Measurements from ENCODE around the gene CTSD. TPM values are rescaled to one million over a fixed set of nuclear protein-coding genes. Genes with fewer than 3 reads are reported as not detected.

The CTSD gene
- total RNA-seq, 1 experiment from 2014 or later = 158 TPM

DNA sequence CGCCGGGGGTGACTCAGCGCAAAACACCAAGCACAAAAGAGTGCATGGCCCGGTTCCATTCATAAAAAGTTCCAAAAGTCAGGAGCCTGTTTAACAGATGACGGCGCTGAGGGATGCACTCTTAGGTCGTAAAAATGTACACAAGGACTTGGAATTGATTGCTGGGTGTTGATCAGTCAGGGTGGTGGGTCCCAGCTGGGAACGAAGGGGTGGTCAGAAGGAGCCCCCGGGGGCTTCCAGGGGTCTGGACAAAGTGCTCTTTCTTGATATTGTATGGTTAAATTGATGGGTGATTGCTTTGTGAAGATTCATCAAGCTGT is 34.1 kb downstream of the CTSD start:
- no peaks in the 10 kb centered on the region for H3K36me3 Mint-ChIP-seq (ENCODE audit: insufficient read depth in 1 of 3, low read depth in 3 of 3)
- Histone ChIP-seq H3T11ph (ENCODE audit: low read length) (no peak overlapping the region), H3K9ac (ENCODE audit: extremely low read depth, insufficient read length, low read length) (no peak overlapping the region), H2BK20ac (ENCODE audit: low read depth, low read length, poor library complexity, severe bottlenecking) (no peak overlapping the region), H3K4me1 (ENCODE audit: insufficient read depth, low read length) (no peaks in the 10 kb centered on the region), H3K56ac (ENCODE audit: insufficient read length, low read depth, low read length) (no peak overlapping the region), H4K91ac (ENCODE audit: insufficient read length, low read depth, low read length) (no peak overlapping the region), H2BK15ac (ENCODE audit: low read depth, low read length) (no peak overlapping the region), H3K4me2 (ENCODE audit: insufficient read depth, insufficient read length, low read length) (no peak overlapping the region), H3K4ac (ENCODE audit: low read depth, low read length) (no peak overlapping the region), H3K79me2 (ENCODE audit: insufficient read depth, low read length) (no peaks in the 10 kb centered on the region), H3K23me2 (ENCODE audit: insufficient read length, low read depth, low read length, poor library complexity, severe bottlenecking) (no peaks in the 10 kb centered on the region), H4K8ac (replicated peaks; ENCODE audit: insufficient read length, low read depth, low read length) (no peak overlapping the region), H3K23ac (ENCODE audit: insufficient read length, low read depth, low read length) (no peak overlapping the region), H3K9me3 (ENCODE audit: control insufficient read depth, low read depth, low read length) (no peaks in the 10 kb centered on the region), H3K27ac (ENCODE audit: insufficient read length, low read depth, low read length) (no peak overlapping the region), H3K79me1 (ENCODE audit: insufficient read depth, low read depth, low read length, poor library complexity, severe bottlenecking) (no peaks in the 10 kb centered on the region), H2BK12ac (ENCODE audit: insufficient read length, low read depth, low read length) (no peak overlapping the region), H3K14ac (ENCODE audit: insufficient read depth, low read length) (no peak overlapping the region), H4K5ac (ENCODE audit: insufficient read length, low read depth, low read length) (no peak overlapping the region), H2BK5ac (ENCODE audit: insufficient read length, low read length) (no peak overlapping the region), H3K18ac (ENCODE audit: insufficient read length, low read depth, low read length) (no peak overlapping the region), H2BK120ac (ENCODE audit: low read depth, low read length, poor library complexity, severe bottlenecking) (no peak overlapping the region), H4K20me1 (ENCODE audit: control insufficient read depth, insufficient read depth, insufficient read length) (no peaks in the 10 kb centered on the region), H2AFZ (ENCODE audit: low read length) (no peak overlapping the region), H2AK5ac (ENCODE audit: insufficient read length, low read length) (no peak overlapping the region), H3K27me3 (ENCODE audit: insufficient read depth, low read length) (no peaks in the 10 kb centered on the region; the same call in 1 of the 2 replicates)
- peaks cover 0 to 13% of the 10 kb centered on the region in 2 experiments; a peak in 3 of 5 replicates for H3K9me3 Mint-ChIP-seq
- no peak overlapping the region for H3K4me3 Mint-ChIP-seq
- TF ChIP-seq CTCF (conservative IDR thresholded peaks at IDR 0.05) = no peak
- no peak for DNase-seq
- H3K4me1 Mint-ChIP-seq = peaks cover 2 to 3% of the 10 kb centered on the region in 2 experiments; a peak in 2 of 4 replicates
- no CpG with 5 or more reads among the region's 9 CpGs for WGBS (ENCODE audit: extremely low coverage, insufficient read length, low lambda C conversion rate)
- no peak overlapping the region for H3K27ac Mint-ChIP-seq
- H3K27me3 Mint-ChIP-seq (ENCODE audit: low read depth) = peaks cover 88% of the 10 kb centered on the region
